Astrocyte (in vitro differentiated cells and primary cell): ENCODE measurements around the gene MMP23B. TPM values are rescaled to one million over a fixed set of nuclear protein-coding genes. Genes with fewer than 3 reads are reported as not detected.

Experiments
- DNase-seq: peaks from one replicate; pipeline ENCODE4 v3.0.0-alpha.2; 2010; ENCODE audit warnings: low read depth
- FAIRE-seq: peaks from 2 replicates; lab custom pipeline; 2011; peaks lifted over from hg19 to GRCh38; lab: Jason Lieb, UNC
- H2AFZ ChIP-seq: 2 replicates; pipeline ENCODE4 v1.6.0; 2012; ENCODE audit warnings: low read depth, low read length, inconsistent platforms
- H3K27ac ChIP-seq: 2 replicates; pipeline ENCODE4 v1.5.1; 2011; ENCODE audit warnings: low read depth, low read length, inconsistent platforms
- H3K27me3 ChIP-seq: 2 replicates; pipeline ENCODE4 v1.6.0; 2011; ENCODE audit warnings: low read length, inconsistent platforms; ENCODE audit not compliant: insufficient read depth
- H3K36me3 ChIP-seq: 2 replicates; pipeline ENCODE4 v1.5.1; 2011; ENCODE audit warnings: low read length, inconsistent platforms; ENCODE audit not compliant: insufficient read depth
- H3K4me1 ChIP-seq: 2 replicates; pipeline ENCODE4 v1.5.1; 2011; ENCODE audit warnings: low read length, inconsistent platforms; ENCODE audit not compliant: insufficient read depth
- H3K4me2 ChIP-seq: 2 replicates; pipeline ENCODE4 v1.6.0; 2012; ENCODE audit warnings: low read length, inconsistent platforms
- H3K4me3 ChIP-seq: 2 replicates; pipeline ENCODE4 v1.5.1; 2011; ENCODE audit warnings: low read depth, mild to moderate bottlenecking, low read length, inconsistent platforms; ENCODE audit not compliant: insufficient read depth
- H3K79me2 ChIP-seq: 2 replicates; pipeline ENCODE4 v1.6.0; 2012; ENCODE audit warnings: mild to moderate bottlenecking, low read length, inconsistent platforms; ENCODE audit not compliant: insufficient read depth
- H3K9ac ChIP-seq: 2 replicates; pipeline ENCODE4 v1.6.0; 2012; ENCODE audit warnings: mild to moderate bottlenecking, low read length, inconsistent platforms
- H3K9me3 ChIP-seq: 2 replicates; pipeline ENCODE4 v1.5.1; 2012; ENCODE audit warnings: low read depth, mild to moderate bottlenecking, low read length, inconsistent platforms; ENCODE audit not compliant: insufficient read depth
- H4K20me1 ChIP-seq: 2 replicates; pipeline ENCODE4 v1.6.0; 2012; ENCODE audit warnings: low read length, inconsistent platforms; ENCODE audit not compliant: insufficient read depth
- H3K27ac Mint-ChIP-seq: one replicate; pipeline ENCODE4 v1.8.0; 2021; ENCODE audit warnings: mild to moderate bottlenecking, mixed read lengths; ENCODE audit not compliant: unreplicated experiment
- H3K27me3 Mint-ChIP-seq: one replicate; pipeline ENCODE4 v1.8.0; 2021; ENCODE audit warnings: low read depth, mixed read lengths; ENCODE audit not compliant: unreplicated experiment
- H3K36me3 Mint-ChIP-seq: one replicate; pipeline ENCODE4 v1.8.0; 2021; ENCODE audit warnings: low read depth, mixed read lengths; ENCODE audit not compliant: unreplicated experiment
- H3K4me1 Mint-ChIP-seq: one replicate; pipeline ENCODE4 v1.8.0; 2021; ENCODE audit warnings: low read depth, mixed read lengths; ENCODE audit not compliant: unreplicated experiment
- H3K4me3 Mint-ChIP-seq: one replicate; pipeline ENCODE4 v1.8.0; 2021; ENCODE audit warnings: mild to moderate bottlenecking, moderate library complexity, mixed read lengths; ENCODE audit not compliant: unreplicated experiment
- H3K9me3 Mint-ChIP-seq: one replicate; pipeline ENCODE4 v1.8.0; 2021; ENCODE audit warnings: mild to moderate bottlenecking, mixed read lengths; ENCODE audit not compliant: unreplicated experiment
- EZH2 ChIP-seq: IDR thresholded peaks from 2 replicates; pipeline ENCODE4 v1.6.1; 2012; ENCODE audit warnings: mild to moderate bottlenecking, low read length, inconsistent platforms; ENCODE audit not compliant: insufficient read depth
- total RNA-seq: library from RNA; stranded (reverse); gene quantifications from 2 replicates; pipeline ENCODE4 v1.2.1, GENCODE V29; 2021
- TF ChIP-seq, protein P1 (sequence below): IDR thresholded peaks from 2 replicates; pipeline ENCODE4 v1.5.1; 2011; ENCODE audit warnings: low read depth, mild to moderate bottlenecking, inconsistent platforms, low read length, moderate library complexity; ENCODE audit not compliant: insufficient read depth

Gene MMP23B
- total RNA-seq, 1 donor from 2014 or later, result 40.7 TPM

DNA sequence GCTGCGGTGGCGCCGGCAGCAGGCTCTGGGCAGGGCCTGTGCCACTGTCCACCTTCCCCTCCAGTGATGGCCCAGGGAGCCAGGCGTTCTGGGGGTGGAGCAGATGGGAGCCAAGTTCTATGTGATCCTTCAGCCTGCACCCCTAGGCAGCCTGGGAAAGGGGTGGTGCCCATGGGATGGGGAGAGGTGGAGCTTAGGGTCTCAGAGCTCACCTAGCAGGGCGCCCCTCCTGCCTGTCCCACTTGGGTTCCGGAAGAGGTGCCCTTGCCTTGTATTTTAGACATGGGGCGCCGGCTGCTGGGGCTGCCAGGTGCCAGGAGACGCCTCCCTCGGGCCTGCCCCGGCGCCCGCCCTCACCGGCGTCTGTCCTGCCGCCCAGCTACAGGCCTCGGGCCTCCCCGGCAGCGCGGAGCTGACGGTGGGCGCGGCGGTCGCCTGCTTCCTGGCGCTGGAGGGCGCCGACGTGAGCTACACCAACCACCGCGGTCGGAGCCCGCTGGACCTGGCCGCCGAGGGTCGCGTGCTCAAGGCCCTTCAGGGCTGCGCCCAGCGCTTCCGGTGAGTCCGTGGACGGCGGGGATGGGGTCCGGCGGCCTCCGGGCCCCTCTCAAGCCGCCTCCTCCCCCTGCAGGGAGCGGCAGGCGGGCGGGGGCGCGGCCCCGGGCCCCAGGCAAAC lies 3.1 kb upstream of the MMP23B start:
- no peaks in the 10 kb centered on the region for H3K36me3 ChIP-seq
- H3K79me2 ChIP-seq, result no peaks in the 10 kb centered on the region
- H4K20me1 ChIP-seq, result peaks cover 7% of the 10 kb centered on the region
- no peak for DNase-seq
- H3K4me1 Mint-ChIP-seq, result no peaks in the 10 kb centered on the region
- no peak overlapping the region for H3K4me3 ChIP-seq
- no peak overlapping the region for H3K27ac Mint-ChIP-seq
- peaks cover 3% of the 10 kb centered on the region for H3K27me3 ChIP-seq
- TF ChIP-seq, protein P1, sequence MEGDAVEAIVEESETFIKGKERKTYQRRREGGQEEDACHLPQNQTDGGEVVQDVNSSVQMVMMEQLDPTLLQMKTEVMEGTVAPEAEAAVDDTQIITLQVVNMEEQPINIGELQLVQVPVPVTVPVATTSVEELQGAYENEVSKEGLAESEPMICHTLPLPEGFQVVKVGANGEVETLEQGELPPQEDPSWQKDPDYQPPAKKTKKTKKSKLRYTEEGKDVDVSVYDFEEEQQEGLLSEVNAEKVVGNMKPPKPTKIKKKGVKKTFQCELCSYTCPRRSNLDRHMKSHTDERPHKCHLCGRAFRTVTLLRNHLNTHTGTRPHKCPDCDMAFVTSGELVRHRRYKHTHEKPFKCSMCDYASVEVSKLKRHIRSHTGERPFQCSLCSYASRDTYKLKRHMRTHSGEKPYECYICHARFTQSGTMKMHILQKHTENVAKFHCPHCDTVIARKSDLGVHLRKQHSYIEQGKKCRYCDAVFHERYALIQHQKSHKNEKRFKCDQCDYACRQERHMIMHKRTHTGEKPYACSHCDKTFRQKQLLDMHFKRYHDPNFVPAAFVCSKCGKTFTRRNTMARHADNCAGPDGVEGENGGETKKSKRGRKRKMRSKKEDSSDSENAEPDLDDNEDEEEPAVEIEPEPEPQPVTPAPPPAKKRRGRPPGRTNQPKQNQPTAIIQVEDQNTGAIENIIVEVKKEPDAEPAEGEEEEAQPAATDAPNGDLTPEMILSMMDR, result no peak
- TF ChIP-seq EZH2, result no peak
- H3K4me2 ChIP-seq, result no peak overlapping the region
- no peaks in the 10 kb centered on the region for H3K9me3 Mint-ChIP-seq
- no peaks in the 10 kb centered on the region for H3K4me1 ChIP-seq
- no peaks in the 10 kb centered on the region for H3K9me3 ChIP-seq
- FAIRE-seq, result no peak
- H3K27ac ChIP-seq, result no peak overlapping the region
- no peak overlapping the region for H3K4me3 Mint-ChIP-seq
- no peaks in the 10 kb centered on the region for H3K27me3 Mint-ChIP-seq
- H2AFZ ChIP-seq, result no peak overlapping the region
- no peaks in the 10 kb centered on the region for H3K36me3 Mint-ChIP-seq
- H3K9ac ChIP-seq, result no peak overlapping the region

DNA sequence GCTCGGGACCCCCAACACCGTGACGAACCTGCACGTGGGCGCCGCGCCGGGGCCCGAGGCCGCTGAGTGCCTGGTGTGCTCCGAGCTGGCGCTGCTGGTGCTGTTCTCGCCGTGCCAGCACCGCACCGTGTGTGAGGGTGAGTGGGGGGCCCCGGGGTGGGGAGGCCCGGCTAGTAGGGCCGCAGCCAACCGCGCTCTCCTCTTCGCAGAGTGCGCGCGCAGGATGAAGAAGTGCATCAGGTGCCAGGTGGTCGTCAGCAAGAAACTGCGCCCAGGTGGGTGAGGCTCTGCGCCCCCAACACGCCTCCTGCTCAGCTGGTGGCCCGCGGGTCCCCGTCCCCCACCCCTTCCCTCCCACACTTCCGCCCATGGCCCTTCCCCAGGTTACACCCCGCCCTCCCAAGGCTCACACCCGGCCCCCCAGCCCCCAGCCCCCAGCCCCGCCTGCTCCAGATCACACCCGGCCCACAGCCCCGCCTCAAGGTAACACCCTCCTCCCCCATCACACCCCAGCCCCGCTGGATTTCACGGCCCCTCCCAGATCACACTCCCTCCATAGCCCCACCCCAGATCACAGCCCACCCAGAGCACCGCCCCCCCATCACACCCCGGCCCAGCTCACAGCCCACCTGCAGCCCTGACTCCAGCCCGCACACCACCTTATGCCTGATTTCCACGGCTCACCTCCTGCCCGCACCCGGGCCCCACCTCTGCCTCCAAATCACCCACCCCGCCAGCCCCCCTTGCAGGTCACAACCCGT lies 2.4 kb upstream of the MMP23B start:
- Histone ChIP-seq H3K27me3 (peaks cover 3% of the 10 kb centered on the region), H2AFZ (no peak overlapping the region), H3K36me3 (no peaks in the 10 kb centered on the region), H3K9ac (no peak overlapping the region), H3K4me3 (no peak overlapping the region), H4K20me1 (peaks cover 1% of the 10 kb centered on the region), H3K4me2 (no peak overlapping the region), H3K9me3 (no peaks in the 10 kb centered on the region), H3K27ac (no peak overlapping the region), H3K4me1 (no peaks in the 10 kb centered on the region), H3K79me2 (no peaks in the 10 kb centered on the region)
- no peaks in the 10 kb centered on the region for H3K9me3 Mint-ChIP-seq
- DNase-seq (no peak), FAIRE-seq (no peak)
- no peaks in the 10 kb centered on the region for H3K27me3 Mint-ChIP-seq
- H3K4me1 Mint-ChIP-seq, result no peaks in the 10 kb centered on the region
- no peak for TF ChIP-seq EZH2
- TF ChIP-seq, protein P1, result no peak
- no peak overlapping the region for H3K4me3 Mint-ChIP-seq
- no peaks in the 10 kb centered on the region for H3K36me3 Mint-ChIP-seq
- H3K27ac Mint-ChIP-seq, result no peak overlapping the region
